B cell (primary cell): ENCODE measurements around the gene NRG2. TPM values are rescaled to one million over a fixed set of nuclear protein-coding genes. Genes with fewer than 3 reads are reported as not detected.

Experiments
- ATAC-seq: fragments of 200-7000 bp; cut with Tn5 transposase; one replicate; pipeline ENCODE4 v1.10.0; 2021; ENCODE audit warnings: low read depth, mild to moderate bottlenecking, moderate number of reproducible peaks, moderate library complexity
- CTCF ChIA-PET: fragments of 350-600 bp; sonication (Branson Sonifier 250); formaldehyde crosslinking; loops from one replicate; lab custom pipeline; 2021; ENCODE audit warnings: antibody characterized with exemption, inconsistent platforms; lab: Charles Lee
- POLR2A ChIA-PET: fragments of 350-600 bp; sonication (Branson Sonifier 250); formaldehyde crosslinking; loops from one replicate; lab custom pipeline; 2021; ENCODE audit warnings: antibody characterized with exemption; lab: Charles Lee
- DNase-seq: peaks from one replicate; pipeline ENCODE4 v3.0.0; 2013
- H2AFZ ChIP-seq: 2 replicates; pipeline ENCODE4 v1.6.1; 2012; ENCODE audit warnings: mild to moderate bottlenecking, low read depth, low read length; ENCODE audit not compliant: insufficient read depth, poor library complexity, severe bottlenecking
- H3K27ac ChIP-seq, 2 donors: 1 replicate in 1 of 2; 2 replicates in 1 of 2; pipeline ENCODE4 v1.5.1; 2012 to 2013; ENCODE audit warnings: low read length in 2 of 2, mild to moderate bottlenecking in 2 of 2, moderate library complexity in 1 of 2
- H3K27me3 ChIP-seq, 4 experiments: fragments of 200-600 bp in 1 of 4; sonication (generic) in 1 of 4; replicated peaks in 1 of 4; 1 replicate in 2 of 4; 2 replicates in 2 of 4; pipeline versions ENCODE4 v1.6.1 to v1.7.0; 2013 to 2016; ENCODE audit warnings: low read length in 3 of 4, mild to moderate bottlenecking in 2 of 4, mixed read lengths in 1 of 4, moderate library complexity in 1 of 4; ENCODE audit not compliant: insufficient read depth in 4 of 4, control insufficient read depth in 3 of 4; ENCODE audit errors: control extremely low read depth in 1 of 4
- H3K36me3 ChIP-seq, 2 experiments: replicated peaks in 1 of 2; 1 replicate in 1 of 2; 2 replicates in 1 of 2; pipeline versions ENCODE4 v1.6.1 to v1.7.1; 2013; ENCODE audit warnings: low read length in 1 of 2; ENCODE audit not compliant: insufficient read depth in 2 of 2, control insufficient read depth in 1 of 2; ENCODE audit errors: control extremely low read depth in 1 of 2, extremely low read depth in 1 of 2
- H3K4me1 ChIP-seq, 2 donors: fragments of 200-600 bp in 1 of 2; sonication (generic) in 1 of 2; 1 replicate in 1 of 2; 2 replicates in 1 of 2; pipeline versions ENCODE4 v1.5.1 to v1.6.1; 2013 to 2017; ENCODE audit warnings: low read length in 2 of 2; ENCODE audit not compliant: control insufficient read depth in 2 of 2, insufficient read depth in 2 of 2
- H3K4me2 ChIP-seq: replicated peaks from 2 replicates; pipeline ENCODE3; 2012; ENCODE audit warnings: mild to moderate bottlenecking, low read depth, low read length; ENCODE audit not compliant: poor library complexity, severe bottlenecking
- H3K4me3 ChIP-seq, 5 experiments: fragments of 200-600 bp in 1 of 5; sonication (generic) in 1 of 5; 1 replicate in 3 of 5; 2 replicates in 2 of 5; pipeline versions ENCODE4 v1.5.1 to v1.7.0; 2011 to 2016; ENCODE audit warnings: low read length in 4 of 5, mild to moderate bottlenecking in 4 of 5, low read depth in 2 of 5, control low read depth in 1 of 5, moderate library complexity in 1 of 5; ENCODE audit not compliant: insufficient read depth in 1 of 5; ENCODE audit errors: control extremely low read depth in 1 of 5, extremely low read depth in 1 of 5
- H3K79me2 ChIP-seq: fragments of 200-600 bp; sonication (generic); one replicate; pipeline ENCODE4 v1.6.0; 2016; ENCODE audit warnings: low read length; ENCODE audit not compliant: control insufficient read depth, insufficient read depth
- H3K9ac ChIP-seq: fragments of 200-600 bp; sonication (generic); 2 replicates; pipeline ENCODE4 v1.6.1; 2017; ENCODE audit warnings: mild to moderate bottlenecking, low read length, moderate library complexity
- H3K9me3 ChIP-seq, 3 donors: one replicate each; pipeline versions ENCODE4 v1.6.1 to v1.7.1; 2013; ENCODE audit warnings: low read length in 2 of 3; ENCODE audit not compliant: control insufficient read depth in 2 of 3, insufficient read depth in 1 of 3; ENCODE audit errors: control extremely low read depth in 1 of 3
- H4K20me1 ChIP-seq: 2 replicates; pipeline ENCODE4 v1.6.0; 2012; ENCODE audit warnings: mild to moderate bottlenecking, low read length; ENCODE audit not compliant: insufficient read depth, control insufficient read depth, poor library complexity, severe bottlenecking
- H3K27ac Mint-ChIP-seq: one replicate; pipeline ENCODE4 v1.8.0; 2021; ENCODE audit warnings: mixed read lengths
- H3K27me3 Mint-ChIP-seq: one replicate; pipeline ENCODE4 v1.8.0; 2021; ENCODE audit warnings: mixed read lengths
- H3K4me1 Mint-ChIP-seq: one replicate; pipeline ENCODE4 v1.8.0; 2021; ENCODE audit warnings: mixed read lengths
- H3K4me3 Mint-ChIP-seq: one replicate; pipeline ENCODE4 v1.8.0; 2021; ENCODE audit warnings: mixed read lengths
- H3K9me3 Mint-ChIP-seq: one replicate; pipeline ENCODE4 v1.8.0; 2022; ENCODE audit warnings: mixed read lengths; ENCODE audit not compliant: insufficient read depth
- CTCF ChIP-seq: fragments of 200-600 bp; IDR thresholded peaks from one replicate; pipeline ENCODE4 v1.8.0; 2022; ENCODE audit warnings: antibody characterized with exemption, mild to moderate bottlenecking
- EZH2 ChIP-seq: IDR thresholded peaks from 2 replicates; pipeline ENCODE4 v1.6.1; 2012; ENCODE audit warnings: borderline replicate concordance, low read depth, mild to moderate bottlenecking, moderate library complexity, low read length; ENCODE audit not compliant: insufficient read depth, poor library complexity, severe bottlenecking
- WGBS: methylation state at CpG from one replicate; pipeline ENCODE4 v1.1.5; 2013; ENCODE audit warnings: missing lambda C conversion rate; ENCODE audit not compliant: insufficient coverage; 5-methylcytosine and 5-hydroxymethylcytosine counted together
- intact Hi-C: fragments of 100-400 bp; cut with micrococcal nuclease; formaldehyde crosslinking; loops from one replicate; pipeline ENCODE4 v1.10.0; 2022
- polyA plus RNA-seq: library from polyadenylated mRNA; depleted of rRNA; stranded (reverse); fragments of >200 nt; gene quantifications from 2 replicates; pipeline ENCODE4 v1.2.3, GENCODE V29; 2012
- total RNA-seq, 2 donors: library from RNA; stranded (reverse); fragments of 120-200 nt in 1 of 2; gene quantifications; 1 replicate in 1 of 2; 2 replicates in 1 of 2; pipeline versions ENCODE4 v1.2.3 to v1.2.4, GENCODE V29; 2013 to 2022

The NRG2 gene
- total and polyA plus RNA-seq, 2 donors (not counting 1 experiment from before 2014, with no cell fraction given): 0.13 to 0.15 TPM

- Mint-ChIP-seq H3K4me3 (no peak overlapping the region), H3K27ac (no peak overlapping the region), H3K9me3 (no peaks in the 10 kb centered on the region), H3K27me3 (peaks cover 37% of the 10 kb centered on the region), H3K4me1 (peaks cover 10% of the 10 kb centered on the region)
- Histone ChIP-seq H3K79me2 (no peaks in the 10 kb centered on the region), H3K4me2 (no peak overlapping the region), H3K27ac (no peak overlapping the region), H3K9ac (no peak overlapping the region), H2AFZ (no peak overlapping the region), H3K4me3 (no peak overlapping the region), H3K27me3 (peaks cover 0 to 74% (median 31%) of the 10 kb centered on the region in 4 experiments), H3K4me1 (peaks cover 18 to 20% of the 10 kb centered on the region in 2 donors), H3K9me3 (peaks cover 0 to 7% (median 0%) of the 10 kb centered on the region in 3 donors), H3K36me3 (no peaks in the 10 kb centered on the region), H4K20me1 (no peaks in the 10 kb centered on the region)
- DNase-seq (no peak), ATAC-seq (no peak)
- TF ChIP-seq CTCF (no peak), EZH2 (no peak)
- intact Hi-C loops: no loop called here
- CTCF ChIA-PET: interaction anchor here (1.0 kb wide), 1 partner anchor 67 kb away, joined by 5 read pairs; no protein-coding TSS in a partner anchor
- POLR2A ChIA-PET: no interaction called here
- WGBS: 63% methylated on average over 1 of the region's 3 CpGs
Measured at GRCh38 chr5:139901986-139902385, 141.1 kb downstream of the NRG2 start.

GRCh38 chr5:139901251-139901575 lies 141.9 kb downstream of the NRG2 start:
- Histone ChIP-seq H3K4me1 (peaks cover 18 to 20% of the 10 kb centered on the region in 2 donors), H3K27ac (no peak overlapping the region), H2AFZ (no peak overlapping the region), H3K4me2 (no peak overlapping the region), H4K20me1 (no peaks in the 10 kb centered on the region), H3K79me2 (no peaks in the 10 kb centered on the region), H3K9me3 (peaks cover 0 to 7% (median 0%) of the 10 kb centered on the region in 3 donors), H3K9ac (no peak overlapping the region), H3K4me3 (no peak overlapping the region), H3K36me3 (no peaks in the 10 kb centered on the region), H3K27me3 (peaks cover 0 to 66% (median 24%) of the 10 kb centered on the region in 4 experiments)
- CTCF ChIA-PET: no interaction called here
- Mint-ChIP-seq H3K4me1 (peaks cover 10% of the 10 kb centered on the region), H3K27me3 (peaks cover 42% of the 10 kb centered on the region), H3K27ac (no peak overlapping the region), H3K4me3 (no peak overlapping the region), H3K9me3 (no peaks in the 10 kb centered on the region)
- 79% methylated on average over 2 of the region's 2 CpGs for WGBS
- intact Hi-C loops: no loop called here
- TF ChIP-seq CTCF: no peak
- no peak for TF ChIP-seq EZH2
- DNase-seq (no peak), ATAC-seq (no peak)
- POLR2A ChIA-PET: no interaction called here
